Measurements from ENCODE around the gene SVIL. TPM values are rescaled to one million over a fixed set of nuclear protein-coding genes. Genes with fewer than 3 reads are reported as not detected.
A peak's percentile ranks its signal among the peaks of the same experiment; 100 is the strongest.

Gene SVIL
- total RNA-seq, 1 experiment from 2014 or later: 15.3 TPM

DNA sequence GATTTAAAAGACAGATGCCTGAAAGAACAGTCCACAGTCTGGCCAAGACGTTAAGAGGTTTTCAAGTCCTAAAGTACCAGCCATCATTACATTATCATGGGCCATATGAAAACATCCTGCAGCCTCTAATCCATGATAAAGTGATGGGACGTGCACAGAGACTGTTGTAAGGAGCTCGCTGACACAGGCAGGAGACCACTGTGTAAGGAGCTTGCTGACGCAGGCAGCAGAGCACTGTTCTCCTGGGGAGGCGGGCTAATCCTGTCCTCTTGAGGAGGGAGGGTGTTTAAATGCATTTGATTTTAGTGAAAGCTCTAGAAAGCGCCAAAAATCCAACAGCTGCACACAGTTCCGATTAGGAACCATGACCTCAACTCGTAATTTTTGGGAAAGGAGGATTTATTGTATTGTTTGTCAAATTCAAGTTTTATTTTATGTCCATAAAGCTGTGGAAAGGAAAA is 16.9 kb downstream of the SVIL start:
- no peak overlapping the region for H3K14ac ChIP-seq (ENCODE audit: insufficient read depth, low read length)
- DNase-seq: no peak
- H3K4ac ChIP-seq (ENCODE audit: low read depth, low read length): no peak overlapping the region
- H3K4me1 Mint-ChIP-seq: peaks cover 37 to 39% of the 10 kb centered on the region in 2 experiments
- no peak overlapping the region for H2BK5ac ChIP-seq (ENCODE audit: insufficient read length, low read length)
- no peak overlapping the region for H3K4me2 ChIP-seq (ENCODE audit: insufficient read depth, insufficient read length, low read length)
- H3K4me1 ChIP-seq (ENCODE audit: insufficient read depth, low read length): peaks cover 4% of the 10 kb centered on the region; the same call in 1 of the 2 replicates
- no peak overlapping the region for H3K27ac ChIP-seq (ENCODE audit: insufficient read length, low read depth, low read length)
- H3K9me3 ChIP-seq (ENCODE audit: control insufficient read depth, low read depth, low read length): no peaks in the 10 kb centered on the region
- H4K8ac ChIP-seq (replicated peaks; ENCODE audit: insufficient read length, low read depth, low read length): no peak overlapping the region
- H2BK12ac ChIP-seq (ENCODE audit: insufficient read length, low read depth, low read length): no peak overlapping the region
- H3K79me2 ChIP-seq (ENCODE audit: insufficient read depth, low read length): peaks cover 2% of the 10 kb centered on the region; the same call in 1 of the 2 replicates
- H4K91ac ChIP-seq (ENCODE audit: insufficient read length, low read depth, low read length): no peak overlapping the region
- H3K9me3 Mint-ChIP-seq: peaks cover 0 to 4% of the 10 kb centered on the region in 2 experiments; a peak in 2 of 5 replicates
- H3K56ac ChIP-seq (ENCODE audit: insufficient read length, low read depth, low read length): no peak overlapping the region
- no peak overlapping the region for H2BK20ac ChIP-seq (ENCODE audit: low read depth, low read length, poor library complexity, severe bottlenecking)
- H3K18ac ChIP-seq (ENCODE audit: insufficient read length, low read depth, low read length): no peak overlapping the region
- no peaks in the 10 kb centered on the region for H3K27me3 Mint-ChIP-seq (ENCODE audit: low read depth)
- TF ChIP-seq, protein P1, sequence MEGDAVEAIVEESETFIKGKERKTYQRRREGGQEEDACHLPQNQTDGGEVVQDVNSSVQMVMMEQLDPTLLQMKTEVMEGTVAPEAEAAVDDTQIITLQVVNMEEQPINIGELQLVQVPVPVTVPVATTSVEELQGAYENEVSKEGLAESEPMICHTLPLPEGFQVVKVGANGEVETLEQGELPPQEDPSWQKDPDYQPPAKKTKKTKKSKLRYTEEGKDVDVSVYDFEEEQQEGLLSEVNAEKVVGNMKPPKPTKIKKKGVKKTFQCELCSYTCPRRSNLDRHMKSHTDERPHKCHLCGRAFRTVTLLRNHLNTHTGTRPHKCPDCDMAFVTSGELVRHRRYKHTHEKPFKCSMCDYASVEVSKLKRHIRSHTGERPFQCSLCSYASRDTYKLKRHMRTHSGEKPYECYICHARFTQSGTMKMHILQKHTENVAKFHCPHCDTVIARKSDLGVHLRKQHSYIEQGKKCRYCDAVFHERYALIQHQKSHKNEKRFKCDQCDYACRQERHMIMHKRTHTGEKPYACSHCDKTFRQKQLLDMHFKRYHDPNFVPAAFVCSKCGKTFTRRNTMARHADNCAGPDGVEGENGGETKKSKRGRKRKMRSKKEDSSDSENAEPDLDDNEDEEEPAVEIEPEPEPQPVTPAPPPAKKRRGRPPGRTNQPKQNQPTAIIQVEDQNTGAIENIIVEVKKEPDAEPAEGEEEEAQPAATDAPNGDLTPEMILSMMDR (conservative IDR thresholded peaks at IDR 0.05): no peak
- no peak overlapping the region for H3K4me3 Mint-ChIP-seq
- H3K23ac ChIP-seq (ENCODE audit: insufficient read length, low read depth, low read length): no peak overlapping the region
- H3K27me3 ChIP-seq (ENCODE audit: insufficient read depth, low read length): no peaks in the 10 kb centered on the region
- H3K27ac Mint-ChIP-seq: peak overlapping the region; percentile 49 to 87 (median 69)
- H3K23me2 ChIP-seq (ENCODE audit: insufficient read length, low read depth, low read length, poor library complexity, severe bottlenecking): no peaks in the 10 kb centered on the region
- H3K36me3 Mint-ChIP-seq (ENCODE audit: insufficient read depth in 1 of 3, low read depth in 3 of 3): peaks cover 0 to 8% (median 3%) of the 10 kb centered on the region in 3 experiments; a peak in 3 of 7 replicates
- no peak overlapping the region for H3T11ph ChIP-seq (ENCODE audit: low read length)
- no CpG with 5 or more reads among the region's 8 CpGs for WGBS (ENCODE audit: extremely low coverage, insufficient read length, low lambda C conversion rate)
- no peak overlapping the region for H2AFZ ChIP-seq (ENCODE audit: low read length)
- no peak overlapping the region for H4K5ac ChIP-seq (ENCODE audit: insufficient read length, low read depth, low read length)
- no peak overlapping the region for H2BK120ac ChIP-seq (ENCODE audit: low read depth, low read length, poor library complexity, severe bottlenecking)
- no peak overlapping the region for H2BK15ac ChIP-seq (ENCODE audit: low read depth, low read length)
- H3K9ac ChIP-seq (ENCODE audit: extremely low read depth, insufficient read length, low read length): no peak overlapping the region
- no peaks in the 10 kb centered on the region for H4K20me1 ChIP-seq (ENCODE audit: control insufficient read depth, insufficient read depth, insufficient read length)
- no peaks in the 10 kb centered on the region for H3K79me1 ChIP-seq (ENCODE audit: insufficient read depth, low read depth, low read length, poor library complexity, severe bottlenecking)
- no peak overlapping the region for H2AK5ac ChIP-seq (ENCODE audit: insufficient read length, low read length)
